ENCODE results near the gene KIF2A.

DNA sequence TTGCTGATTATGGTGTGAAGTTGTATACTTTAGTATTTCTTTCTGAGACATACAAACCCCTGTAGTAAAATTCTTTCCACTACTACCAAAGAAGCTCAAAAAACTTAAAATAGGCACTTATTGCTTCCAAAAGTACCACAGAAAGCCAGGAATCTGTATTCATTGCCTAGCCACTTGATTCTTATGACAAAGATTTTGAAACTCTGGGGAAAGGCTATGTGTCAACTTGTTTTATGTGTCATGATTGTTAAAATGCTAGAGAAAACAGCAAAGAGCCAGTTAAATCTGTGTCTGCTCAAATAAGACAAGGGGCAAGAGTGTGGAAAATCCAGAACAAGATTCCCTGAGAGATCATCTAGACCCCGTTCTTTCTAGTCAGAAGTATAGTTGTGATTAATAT, 6.0 kb downstream of the KIF2A start:
- TF ChIP-seq CTCF (IDR thresholded peaks at IDR 0.05) (no peak), ZFX (IDR thresholded peaks at IDR 0.05; ENCODE audit: borderline replicate concordance) (no peak)

Measured in 22Rv1 (cell line).